Panc1 (cell line): Measurements from ENCODE around the gene SLC27A4. TPM values are rescaled to one million over a fixed set of nuclear protein-coding genes. Genes with fewer than 3 reads are reported as not detected.

Experiments used
- ATAC-seq: fragments of 200-7000 bp; cut with Tn5 transposase; 2 replicates; pipeline ENCODE4 v1.9.1; 2020; ENCODE audit warnings: mild to moderate bottlenecking, moderate library complexity
- BruUV-seq: library from RNA; stranded (reverse); fragments of 400-500 nt; replicated peaks from 2 replicates; lab custom pipeline; 2021; lab: Mats Ljungman, UMichigan
- CTCF ChIA-PET: fragments of 300-600 bp; sonication (Branson Sonifier 250); formaldehyde crosslinking; loops from one replicate; lab custom pipeline; 2022; ENCODE audit warnings: antibody characterized with exemption; lab: Charles Lee
- POLR2A ChIA-PET: fragments of 300-600 bp; sonication (Branson Sonifier 250); formaldehyde crosslinking; loops from one replicate; lab custom pipeline; 2022; ENCODE audit warnings: antibody characterized with exemption; lab: Charles Lee
- DNase-seq: peaks from one replicate; pipeline ENCODE4 v3.0.0-alpha.2; 2010; ENCODE audit warnings: low read depth, low spot score
- H3K27ac ChIP-seq: 2 replicates; pipeline ENCODE4 v1.5.1; 2011; ENCODE audit warnings: mild to moderate bottlenecking, low read length, inconsistent platforms
- H3K27me3 ChIP-seq: fragments of 200-500 bp; sonication (Bioruptor generic); 2 replicates; pipeline ENCODE4 v1.6.0; 2014; ENCODE audit warnings: low read length, inconsistent platforms; ENCODE audit not compliant: control insufficient read depth, insufficient read depth
- H3K36me3 ChIP-seq: fragments of 200-500 bp; sonication (Bioruptor generic); 2 replicates; pipeline ENCODE4 v1.5.1; 2014; ENCODE audit warnings: inconsistent platforms, mild to moderate bottlenecking, low read length, moderate library complexity; ENCODE audit not compliant: control insufficient read depth, insufficient read depth
- H3K4me1 ChIP-seq: 2 replicates; pipeline ENCODE4 v1.5.1; 2011; ENCODE audit warnings: inconsistent platforms, mild to moderate bottlenecking, low read length, moderate library complexity; ENCODE audit not compliant: control insufficient read depth, insufficient read depth
- H3K4me3 ChIP-seq, 2 experiments: 2 replicates each; pipeline ENCODE4 v1.5.1; 2011 to 2012; ENCODE audit warnings: low read depth in 2 of 2, low read length in 2 of 2, mild to moderate bottlenecking in 2 of 2, inconsistent platforms in 1 of 2, moderate library complexity in 1 of 2
- H3K9me3 ChIP-seq: fragments of 200-500 bp; sonication (Bioruptor generic); 2 replicates; pipeline ENCODE4 v1.5.1; 2014; ENCODE audit warnings: low read depth, mild to moderate bottlenecking, inconsistent platforms, low read length, moderate library complexity; ENCODE audit not compliant: control insufficient read depth, insufficient read depth
- POLR2AphosphoS5 ChIP-seq: IDR thresholded peaks from 2 replicates; pipeline ENCODE4 v1.6.1; 2012; ENCODE audit warnings: mild to moderate bottlenecking, low read depth, low read length, moderate library complexity
- SIN3A ChIP-seq: IDR thresholded peaks from 2 replicates; pipeline ENCODE4 v1.6.1; 2012; ENCODE audit warnings: low read depth, mild to moderate bottlenecking, low read length, moderate library complexity, borderline replicate concordance; ENCODE audit not compliant: insufficient read depth
- TCF7L2 ChIP-seq: IDR thresholded peaks from 2 replicates; pipeline ENCODE4 v1.6.1; 2011; ENCODE audit warnings: mild to moderate bottlenecking, low read depth, low read length, inconsistent platforms
- in situ Hi-C: cut with HindIII; loops from 2 replicates; pipeline ENCODE4 v1.10.0; 2016; ENCODE audit warnings: low sequenced_read_pairs, low pct_unique_long_range_greater_than_20kb
- intact Hi-C: fragments of 100-400 bp; cut with micrococcal nuclease; formaldehyde crosslinking; loops from one replicate; pipeline ENCODE4 v1.10.0; 2022; ENCODE audit not compliant: unreplicated experiment
- total RNA-seq: library from RNA; stranded (reverse); gene quantifications from one replicate; pipeline ENCODE4 v1.2.1, GENCODE V29; 2021; ENCODE audit not compliant: unreplicated experiment
- TF ChIP-seq, protein P1 (sequence below), 2 experiments: IDR thresholded peaks; 2 replicates each; pipeline ENCODE4 v1.6.1; 2011 to 2012; ENCODE audit warnings: low read depth in 2 of 2, control low read depth in 1 of 2, low read length in 1 of 2, mild to moderate bottlenecking in 1 of 2, moderate library complexity in 1 of 2; ENCODE audit not compliant: insufficient read depth in 1 of 2
- TF ChIP-seq, protein P2 (sequence below): fragments of 450-650 bp; IDR thresholded peaks from 2 replicates; pipeline ENCODE4 v1.5.1; 2017; ENCODE audit warnings: mild to moderate bottlenecking

SLC27A4 gene
- total RNA-seq, 1 experiment from 2014 or later = 20.3 TPM

DNA sequence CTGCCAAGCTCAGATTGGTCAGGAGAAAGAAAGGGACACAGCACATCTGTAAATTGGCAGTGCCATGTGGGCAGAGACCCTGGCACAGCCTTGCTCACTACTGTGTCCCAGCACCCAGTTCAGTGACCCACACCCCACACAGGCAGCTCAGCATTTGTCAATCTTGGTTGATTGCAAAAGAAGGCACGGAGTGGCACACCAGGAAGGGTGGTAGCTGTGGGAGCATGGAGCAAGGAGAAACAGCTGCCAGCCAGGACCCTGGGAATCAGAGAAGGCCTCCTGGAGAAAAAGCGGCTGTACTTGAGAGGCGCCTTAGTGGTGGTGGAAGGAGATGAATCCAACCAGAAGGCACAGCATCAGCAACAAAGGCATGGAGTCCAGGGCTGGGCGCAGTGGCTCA is 3.5 kb downstream of the SLC27A4 start:
- Histone ChIP-seq H3K4me3 (no peak overlapping the region), H3K27me3 (no peaks in the 10 kb centered on the region), H3K27ac (no peak overlapping the region), H3K9me3 (no peaks in the 10 kb centered on the region), H3K36me3 (no peaks in the 10 kb centered on the region), H3K4me1 (no peaks in the 10 kb centered on the region)
- intact Hi-C loops (loop anchor here (10.0 kb wide), 1 partner anchor 49 kb away; no protein-coding TSS in a partner anchor), in situ Hi-C loops (no loop called here)
- TF ChIP-seq TCF7L2 (no peak), SIN3A (no peak), POLR2AphosphoS5 (no peak)
- TF ChIP-seq, protein P1, sequence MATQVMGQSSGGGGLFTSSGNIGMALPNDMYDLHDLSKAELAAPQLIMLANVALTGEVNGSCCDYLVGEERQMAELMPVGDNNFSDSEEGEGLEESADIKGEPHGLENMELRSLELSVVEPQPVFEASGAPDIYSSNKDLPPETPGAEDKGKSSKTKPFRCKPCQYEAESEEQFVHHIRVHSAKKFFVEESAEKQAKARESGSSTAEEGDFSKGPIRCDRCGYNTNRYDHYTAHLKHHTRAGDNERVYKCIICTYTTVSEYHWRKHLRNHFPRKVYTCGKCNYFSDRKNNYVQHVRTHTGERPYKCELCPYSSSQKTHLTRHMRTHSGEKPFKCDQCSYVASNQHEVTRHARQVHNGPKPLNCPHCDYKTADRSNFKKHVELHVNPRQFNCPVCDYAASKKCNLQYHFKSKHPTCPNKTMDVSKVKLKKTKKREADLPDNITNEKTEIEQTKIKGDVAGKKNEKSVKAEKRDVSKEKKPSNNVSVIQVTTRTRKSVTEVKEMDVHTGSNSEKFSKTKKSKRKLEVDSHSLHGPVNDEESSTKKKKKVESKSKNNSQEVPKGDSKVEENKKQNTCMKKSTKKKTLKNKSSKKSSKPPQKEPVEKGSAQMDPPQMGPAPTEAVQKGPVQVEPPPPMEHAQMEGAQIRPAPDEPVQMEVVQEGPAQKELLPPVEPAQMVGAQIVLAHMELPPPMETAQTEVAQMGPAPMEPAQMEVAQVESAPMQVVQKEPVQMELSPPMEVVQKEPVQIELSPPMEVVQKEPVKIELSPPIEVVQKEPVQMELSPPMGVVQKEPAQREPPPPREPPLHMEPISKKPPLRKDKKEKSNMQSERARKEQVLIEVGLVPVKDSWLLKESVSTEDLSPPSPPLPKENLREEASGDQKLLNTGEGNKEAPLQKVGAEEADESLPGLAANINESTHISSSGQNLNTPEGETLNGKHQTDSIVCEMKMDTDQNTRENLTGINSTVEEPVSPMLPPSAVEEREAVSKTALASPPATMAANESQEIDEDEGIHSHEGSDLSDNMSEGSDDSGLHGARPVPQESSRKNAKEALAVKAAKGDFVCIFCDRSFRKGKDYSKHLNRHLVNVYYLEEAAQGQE (IDR thresholded peaks at IDR 0.05; ENCODE audit: insufficient read depth in 1 of 2, low read depth in 2 of 2, low read length in 1 of 2) = no peak
- TF ChIP-seq, protein P2, sequence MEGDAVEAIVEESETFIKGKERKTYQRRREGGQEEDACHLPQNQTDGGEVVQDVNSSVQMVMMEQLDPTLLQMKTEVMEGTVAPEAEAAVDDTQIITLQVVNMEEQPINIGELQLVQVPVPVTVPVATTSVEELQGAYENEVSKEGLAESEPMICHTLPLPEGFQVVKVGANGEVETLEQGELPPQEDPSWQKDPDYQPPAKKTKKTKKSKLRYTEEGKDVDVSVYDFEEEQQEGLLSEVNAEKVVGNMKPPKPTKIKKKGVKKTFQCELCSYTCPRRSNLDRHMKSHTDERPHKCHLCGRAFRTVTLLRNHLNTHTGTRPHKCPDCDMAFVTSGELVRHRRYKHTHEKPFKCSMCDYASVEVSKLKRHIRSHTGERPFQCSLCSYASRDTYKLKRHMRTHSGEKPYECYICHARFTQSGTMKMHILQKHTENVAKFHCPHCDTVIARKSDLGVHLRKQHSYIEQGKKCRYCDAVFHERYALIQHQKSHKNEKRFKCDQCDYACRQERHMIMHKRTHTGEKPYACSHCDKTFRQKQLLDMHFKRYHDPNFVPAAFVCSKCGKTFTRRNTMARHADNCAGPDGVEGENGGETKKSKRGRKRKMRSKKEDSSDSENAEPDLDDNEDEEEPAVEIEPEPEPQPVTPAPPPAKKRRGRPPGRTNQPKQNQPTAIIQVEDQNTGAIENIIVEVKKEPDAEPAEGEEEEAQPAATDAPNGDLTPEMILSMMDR = no peak
- no TSS peak for BruUV-seq
- ChIA-PET POLR2A (no interaction called here), CTCF (no interaction called here)
- DNase-seq (no peak), ATAC-seq (no peak)

DNA sequence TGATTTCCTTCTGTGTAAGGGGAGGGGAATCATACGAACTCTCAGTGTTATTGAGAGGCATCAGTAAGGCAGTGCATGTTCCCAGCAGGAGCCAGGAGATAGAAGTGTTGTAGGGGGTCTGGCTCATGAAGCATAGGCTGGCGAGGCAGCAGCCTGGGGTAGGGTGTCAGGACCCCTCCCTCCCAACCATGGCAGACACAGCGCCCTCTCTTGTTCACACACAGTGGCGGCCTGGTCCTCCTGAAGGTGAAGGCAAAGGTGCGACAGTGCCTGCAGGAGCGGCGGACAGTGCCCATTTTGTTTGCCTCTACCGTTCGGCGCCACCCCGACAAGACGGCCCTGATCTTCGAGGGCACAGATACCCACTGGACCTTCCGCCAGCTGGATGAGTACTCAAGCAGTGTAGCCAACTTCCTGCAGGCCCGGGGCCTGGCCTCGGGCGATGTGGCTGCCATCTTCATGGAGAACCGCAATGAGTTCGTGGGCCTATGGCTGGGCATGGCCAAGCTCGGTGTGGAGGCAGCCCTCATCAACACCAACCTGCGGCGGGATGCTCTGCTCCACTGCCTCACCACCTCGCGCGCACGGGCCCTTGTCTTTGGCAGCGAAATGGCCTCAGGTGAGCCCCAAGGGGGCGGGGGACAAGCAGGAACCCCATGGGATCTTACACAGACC is 4.7 kb downstream of the SLC27A4 start:
- no peak for DNase-seq
- Histone ChIP-seq H3K4me3 (no peak overlapping the region), H3K4me1 (no peaks in the 10 kb centered on the region), H3K27me3 (no peaks in the 10 kb centered on the region), H3K27ac (no peak overlapping the region), H3K9me3 (no peaks in the 10 kb centered on the region), H3K36me3 (no peaks in the 10 kb centered on the region)
- no TSS peak for BruUV-seq
- in situ Hi-C loops = no loop called here
- TF ChIP-seq TCF7L2 (no peak), SIN3A (no peak), POLR2AphosphoS5 (no peak)
- TF ChIP-seq, protein P2 = no peak
- TF ChIP-seq, protein P1 (IDR thresholded peaks at IDR 0.05; ENCODE audit: insufficient read depth in 1 of 2, low read depth in 2 of 2, low read length in 1 of 2) = no peak
- intact Hi-C loops = loop anchor here (10.0 kb wide), 1 partner anchor 50 kb away; no protein-coding TSS in a partner anchor
- CTCF ChIA-PET = no interaction called here
- no peak for ATAC-seq
- POLR2A ChIA-PET = no interaction called here
